CD4-positive, alpha-beta T cell (primary cell): Measurements from ENCODE around the gene CDC42SE2. TPM values are rescaled to one million over a fixed set of nuclear protein-coding genes. Genes with fewer than 3 reads are reported as not detected.

Experiments
- ATAC-seq: fragments of 200-7000 bp; cut with Tn5 transposase; one replicate; pipeline ENCODE4 v1.10.0; 2022; ENCODE audit warnings: mild to moderate bottlenecking; ENCODE audit not compliant: poor library complexity
- CTCF ChIA-PET: fragments of 350-600 bp; sonication (Branson Sonifier 250); formaldehyde crosslinking; loops from one replicate; lab custom pipeline; 2021; ENCODE audit warnings: antibody characterized with exemption, inconsistent platforms; lab: Charles Lee
- POLR2A ChIA-PET: fragments of 350-600 bp; sonication (Branson Sonifier 250); formaldehyde crosslinking; loops from one replicate; lab custom pipeline; 2021; ENCODE audit warnings: antibody characterized with exemption, inconsistent platforms; lab: Charles Lee
- DNase-seq, 14 experiments: peaks; one replicate each; pipeline ENCODE4 v3.0.0-alpha.2; 2013 to 2020; ENCODE audit warnings: mixed read lengths in 2 of 14
- H3K27ac ChIP-seq, 2 donors: one replicate each; pipeline versions ENCODE4 v1.5.1 to v1.7.0; 2013; ENCODE audit warnings: low read length in 2 of 2, low read depth in 1 of 2, mild to moderate bottlenecking in 1 of 2
- H3K27me3 ChIP-seq, 2 experiments: 1 replicate in 1 of 2; 2 replicates in 1 of 2; pipeline versions ENCODE4 v1.6.1 to v1.7.0; 2013; ENCODE audit warnings: low read length in 2 of 2, control low read depth in 1 of 2, mild to moderate bottlenecking in 1 of 2, moderate library complexity in 1 of 2; ENCODE audit not compliant: insufficient read depth in 2 of 2, control insufficient read depth in 1 of 2
- H3K36me3 ChIP-seq: one replicate; pipeline ENCODE4 v1.6.1; 2013; ENCODE audit warnings: low read length, control low read depth; ENCODE audit not compliant: insufficient read depth
- H3K4me1 ChIP-seq: one replicate; pipeline ENCODE4 v1.6.1; 2013; ENCODE audit warnings: low read length, control low read depth; ENCODE audit not compliant: insufficient read depth
- H3K4me3 ChIP-seq: one replicate; pipeline ENCODE4 v1.5.1; 2013; ENCODE audit warnings: mild to moderate bottlenecking, low read length, moderate library complexity
- H3K9me3 ChIP-seq, 2 experiments: 1 replicate in 1 of 2; 2 replicates in 1 of 2; pipeline versions ENCODE4 v1.6.1 to v1.7.0; 2013; ENCODE audit warnings: low read length in 2 of 2, mild to moderate bottlenecking in 2 of 2, control low read depth in 1 of 2, moderate library complexity in 1 of 2; ENCODE audit not compliant: control insufficient read depth in 1 of 2, insufficient read depth in 1 of 2
- H3K27ac Mint-ChIP-seq: one replicate; pipeline ENCODE4 v1.8.0; 2020; ENCODE audit warnings: mixed read lengths
- H3K27me3 Mint-ChIP-seq: one replicate; pipeline ENCODE4 v1.8.0; 2021; ENCODE audit warnings: mixed read lengths
- H3K36me3 Mint-ChIP-seq: one replicate; pipeline ENCODE4 v1.8.0; 2021; ENCODE audit warnings: low read depth, mixed read lengths
- H3K4me1 Mint-ChIP-seq: one replicate; pipeline ENCODE4 v1.8.0; 2021; ENCODE audit warnings: low read depth, mixed read lengths
- H3K4me3 Mint-ChIP-seq: one replicate; pipeline ENCODE4 v1.8.0; 2020; ENCODE audit warnings: mild to moderate bottlenecking, mixed read lengths
- H3K9me3 Mint-ChIP-seq: one replicate; pipeline ENCODE4 v1.8.0; 2020; ENCODE audit warnings: mixed read lengths
- intact Hi-C, 2 experiments: fragments of 100-400 bp; cut with DNase I in 1 of 2; cut with micrococcal nuclease in 1 of 2; formaldehyde crosslinking; loops; one replicate each; pipeline versions ENCODE4 v1.15.1 to v1.9.0; 2023 to 2025; cut with DNase I, micrococcal nuclease
- total RNA-seq, 174 experiments: library from RNA in 2 of 174; stranded (reverse) in 2 of 174; gene quantifications; one replicate each; pipeline ENCODE4 v1.2.3 and lab custom pipeline; 2021 to 2026
- TF ChIP-seq, protein P1 (sequence below): fragments of 200-600 bp; IDR thresholded peaks from one replicate; pipeline ENCODE4 v1.8.0; 2022; ENCODE audit warnings: antibody characterized with exemption, mild to moderate bottlenecking

CDC42SE2 gene
- total RNA-seq, 2 experiments from 2014 or later: 218 to 230 TPM

DNA sequence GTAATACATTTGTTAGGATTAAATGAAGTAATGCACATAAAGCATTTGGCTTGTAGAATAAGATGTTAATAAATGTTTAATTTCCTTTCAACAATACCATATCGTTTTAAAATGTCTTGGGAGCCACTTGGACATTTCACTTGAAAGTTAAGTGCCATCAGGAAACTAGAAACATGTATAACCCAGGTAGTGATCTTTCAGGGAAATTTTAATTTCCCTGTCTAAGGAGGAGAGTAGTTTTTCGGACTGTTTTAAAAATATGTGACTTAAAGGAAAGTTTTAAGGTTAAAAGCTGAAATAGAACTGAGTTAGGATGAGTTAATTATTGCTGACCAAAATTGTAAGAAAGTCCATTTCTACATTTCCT, 18.0 kb downstream of the CDC42SE2 start:
- ATAC-seq (no peak), DNase-seq (no peak)
- CTCF ChIA-PET: interaction anchor here (1.5 to 2.8 kb wide), 4 partner anchors 9 to 116 kb away, joined by 4 to 19 read pairs (median 8); partner anchors contain the start of gene HINT1
- peak overlapping the region; percentile 77 for H3K27ac Mint-ChIP-seq
- peaks cover 60% of the 10 kb centered on the region for H3K4me1 ChIP-seq
- peaks cover 7% of the 10 kb centered on the region for H3K36me3 ChIP-seq
- TF ChIP-seq, protein P1, sequence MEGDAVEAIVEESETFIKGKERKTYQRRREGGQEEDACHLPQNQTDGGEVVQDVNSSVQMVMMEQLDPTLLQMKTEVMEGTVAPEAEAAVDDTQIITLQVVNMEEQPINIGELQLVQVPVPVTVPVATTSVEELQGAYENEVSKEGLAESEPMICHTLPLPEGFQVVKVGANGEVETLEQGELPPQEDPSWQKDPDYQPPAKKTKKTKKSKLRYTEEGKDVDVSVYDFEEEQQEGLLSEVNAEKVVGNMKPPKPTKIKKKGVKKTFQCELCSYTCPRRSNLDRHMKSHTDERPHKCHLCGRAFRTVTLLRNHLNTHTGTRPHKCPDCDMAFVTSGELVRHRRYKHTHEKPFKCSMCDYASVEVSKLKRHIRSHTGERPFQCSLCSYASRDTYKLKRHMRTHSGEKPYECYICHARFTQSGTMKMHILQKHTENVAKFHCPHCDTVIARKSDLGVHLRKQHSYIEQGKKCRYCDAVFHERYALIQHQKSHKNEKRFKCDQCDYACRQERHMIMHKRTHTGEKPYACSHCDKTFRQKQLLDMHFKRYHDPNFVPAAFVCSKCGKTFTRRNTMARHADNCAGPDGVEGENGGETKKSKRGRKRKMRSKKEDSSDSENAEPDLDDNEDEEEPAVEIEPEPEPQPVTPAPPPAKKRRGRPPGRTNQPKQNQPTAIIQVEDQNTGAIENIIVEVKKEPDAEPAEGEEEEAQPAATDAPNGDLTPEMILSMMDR: no peak
- peak overlapping the region; percentile 74 for H3K4me3 Mint-ChIP-seq
- no peaks in the 10 kb centered on the region for H3K9me3 ChIP-seq
- POLR2A ChIA-PET: interaction anchor here (1.4 to 11.2 kb wide), 9 partner anchors 8 to 116 kb away, joined by 5 to 390 read pairs (median 10); partner anchors contain the start of genes CDC42SE2 and HINT1
- H3K4me3 ChIP-seq: peak overlapping the region; percentile 52
- H3K36me3 Mint-ChIP-seq: peaks cover 70% of the 10 kb centered on the region
- intact Hi-C loops: loop anchor here in 1 of 2 experiments (1.0 to 5.0 kb wide), 6 partner anchors 7 to 110 kb away; partner anchors contain the start of gene LYRM7
- no peaks in the 10 kb centered on the region for H3K9me3 Mint-ChIP-seq
- H3K27me3 Mint-ChIP-seq: no peaks in the 10 kb centered on the region
- H3K27ac ChIP-seq: peak overlapping the region; percentile 39 to 76
- peaks cover 86% of the 10 kb centered on the region for H3K4me1 Mint-ChIP-seq
- H3K27me3 ChIP-seq: no peaks in the 10 kb centered on the region

DNA sequence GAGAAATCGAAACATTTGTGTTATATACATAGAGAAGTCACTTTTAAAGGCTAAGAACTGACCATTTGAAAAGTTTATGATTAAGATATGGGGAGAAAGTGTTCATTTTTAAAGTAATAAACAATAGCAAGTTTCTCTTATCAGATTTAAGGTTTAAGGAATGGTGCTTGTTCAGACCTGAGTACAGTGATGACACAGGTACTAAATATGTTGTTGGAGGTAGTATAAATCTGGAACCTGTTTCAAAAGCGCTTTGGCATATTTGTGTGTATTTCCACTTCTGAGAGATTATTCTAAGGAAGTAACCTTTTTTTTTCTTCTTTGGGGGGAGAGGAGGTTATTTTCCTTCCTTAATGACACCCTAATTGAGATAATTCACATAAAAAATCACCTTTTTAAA, 18.4 kb downstream of the CDC42SE2 start:
- Mint-ChIP-seq H3K4me3 (peak overlapping the region; percentile 74), H3K4me1 (peaks cover 84% of the 10 kb centered on the region), H3K27ac (peak overlapping the region; percentile 77), H3K36me3 (peaks cover 69% of the 10 kb centered on the region), H3K9me3 (no peaks in the 10 kb centered on the region), H3K27me3 (no peaks in the 10 kb centered on the region)
- H3K27ac ChIP-seq: peak overlapping the region; percentile 39 to 76
- peaks cover 63% of the 10 kb centered on the region for H3K4me1 ChIP-seq
- intact Hi-C loops: loop anchor here in 1 of 2 experiments (5.0 kb wide), 2 partner anchors 40 to 110 kb away; partner anchors contain the start of gene LYRM7
- H3K36me3 ChIP-seq: peaks cover 10% of the 10 kb centered on the region
- DNase-seq (no peak), ATAC-seq (no peak)
- ChIA-PET POLR2A (interaction anchor here (11.2 kb wide), 1 partner anchor 15 kb away, joined by 390 read pairs; the partner anchor contains the start of gene CDC42SE2), CTCF (interaction anchor here (2.4 kb wide), 1 partner anchor 100 kb away, joined by 11 read pairs; no protein-coding TSS in a partner anchor)
- H3K27me3 ChIP-seq: no peaks in the 10 kb centered on the region
- TF ChIP-seq, protein P1: no peak
- peak overlapping the region; percentile 52 for H3K4me3 ChIP-seq
- no peaks in the 10 kb centered on the region for H3K9me3 ChIP-seq

DNA sequence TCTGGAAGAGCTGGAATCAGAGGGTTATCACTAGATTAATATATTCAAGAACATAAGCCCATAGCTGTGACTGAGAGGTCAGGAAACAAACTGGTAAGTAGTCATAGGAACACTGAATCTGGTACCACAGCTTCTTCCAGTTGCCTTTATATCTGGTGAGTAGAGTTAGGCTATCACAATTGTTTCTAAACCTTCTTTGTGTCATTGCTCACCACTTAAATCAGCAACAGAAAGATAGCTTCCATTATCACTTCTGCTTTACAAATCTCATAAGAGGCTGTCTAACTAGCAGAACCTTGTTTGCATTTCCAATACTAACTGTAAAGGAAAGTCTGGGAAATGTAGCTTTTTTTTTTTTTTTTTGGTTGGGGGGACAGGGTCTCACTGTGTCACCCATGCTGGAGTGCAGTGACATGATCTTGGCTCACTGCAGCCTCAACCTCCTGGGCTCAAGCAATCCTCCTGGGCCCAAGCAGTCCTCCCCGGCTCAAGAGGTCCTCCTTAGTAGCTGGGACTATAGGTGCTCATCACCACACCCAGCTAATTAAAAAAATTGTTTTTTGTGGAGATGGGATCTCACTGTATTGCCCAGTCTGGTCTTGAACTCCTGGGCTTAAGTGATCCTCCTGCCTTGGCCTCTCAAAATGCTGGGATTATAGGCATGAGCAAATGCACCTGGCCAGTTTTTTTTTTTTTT, 22.0 kb downstream of the CDC42SE2 start:
- H3K36me3 ChIP-seq: peaks cover 25% of the 10 kb centered on the region

More for the DNA sequence above, 22.0 kb downstream of the CDC42SE2 start:
- peak overlapping the region; percentile 77 for H3K27ac Mint-ChIP-seq
- peak overlapping the region; percentile 77 for H3K4me3 Mint-ChIP-seq
- ChIA-PET CTCF (interaction anchor here (0.7 to 2.1 kb wide), 6 partner anchors 9 to 715 kb away, joined by 3 to 8 read pairs (median 4); no protein-coding TSS in a partner anchor), POLR2A (interaction anchor here (0.6 to 4.1 kb wide), 11 partner anchors 13 to 99 kb away, joined by 3 to 45 read pairs (median 4); partner anchors contain the start of gene CDC42SE2)
- no peaks in the 10 kb centered on the region for H3K9me3 Mint-ChIP-seq
- Histone ChIP-seq H3K27me3 (no peaks in the 10 kb centered on the region), H3K9me3 (no peaks in the 10 kb centered on the region), H3K4me3 (no peak overlapping the region), H3K27ac (peak overlapping the region; percentile 35 to 45), H3K4me1 (peaks cover 66% of the 10 kb centered on the region)
- ATAC-seq: no peak
- intact Hi-C loops: no loop called here
- peaks cover 79% of the 10 kb centered on the region for H3K4me1 Mint-ChIP-seq
- TF ChIP-seq, protein P1: no peak
- peaks cover 64% of the 10 kb centered on the region for H3K36me3 Mint-ChIP-seq
- DNase-seq: no peak
- H3K27me3 Mint-ChIP-seq: no peaks in the 10 kb centered on the region
